Right ventricle myocardium superior (tissue), 1 donor: ENCODE measurements around the gene PSMC3IP. TPM values are rescaled to one million over a fixed set of nuclear protein-coding genes. Genes with fewer than 3 reads are reported as not detected.
"Not testable (repeated sequence)": the region's sequence is repeated elsewhere in the genome, so short reads cannot be mapped to it uniquely, and the experiment has no call there.

Source experiments
- ATAC-seq: fragments of 200-7000 bp; cut with Tn5 transposase; one replicate; pipeline ENCODE4 v1.9.1; 2020; ENCODE audit warnings: mild to moderate bottlenecking; ENCODE audit not compliant: poor library complexity
- DNase-seq: peaks from one replicate; pipeline ENCODE4 v3.0.0-alpha.2; 2020
- intact Hi-C: fragments of 100-400 bp; cut with DNase I; formaldehyde crosslinking; loops from one replicate; pipeline ENCODE4 v1.11.2; 2022
- total RNA-seq: library from RNA; stranded (reverse); fragmentation: NEBNext Ultra II Directional; extraction: Animal tissue kit (Norgen Biotek cat#: 25700); gene quantifications from one replicate; pipeline ENCODE4 v1.2.1, GENCODE V29; 2021
- donor health status: DM: no; HTN: yes; CAD: no; lungs with severe emphysema.

PSMC3IP gene
- total RNA-seq, 1 donor from 2014 or later, result 2.3 TPM

DNA sequence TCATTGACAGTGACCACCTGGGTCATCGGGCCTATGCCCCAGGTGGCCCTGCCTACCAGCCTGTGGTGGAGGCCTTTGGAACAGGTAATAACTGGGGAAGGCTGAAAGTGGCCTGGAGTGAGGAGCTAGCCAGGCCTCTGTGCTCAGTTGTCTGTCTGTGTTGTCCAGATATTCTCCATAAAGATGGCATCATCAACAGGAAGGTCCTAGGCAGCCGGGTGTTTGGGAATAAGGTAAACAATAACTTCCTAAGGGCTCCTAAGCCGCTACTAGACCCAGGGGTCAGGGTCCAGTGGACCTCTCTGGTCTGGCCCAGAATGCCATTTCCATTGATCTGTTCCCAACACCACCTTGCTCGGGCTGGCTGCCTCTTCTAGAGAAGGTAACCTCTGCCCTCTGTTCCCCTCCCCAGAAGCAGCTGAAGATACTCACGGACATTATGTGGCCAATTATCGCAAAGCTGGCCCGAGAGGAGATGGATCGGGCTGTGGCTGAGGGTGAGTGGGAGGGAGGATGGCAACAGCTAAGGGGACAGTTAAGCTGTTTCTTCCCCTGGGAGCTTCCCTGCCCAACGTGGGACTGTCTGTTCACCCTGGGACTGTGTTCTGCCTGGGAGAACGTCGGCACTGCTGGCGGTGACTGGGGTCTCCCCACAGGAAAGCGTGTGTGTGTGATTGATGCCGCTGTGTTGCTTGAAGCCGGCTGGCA, 12.6 kb downstream of the PSMC3IP start:
- intact Hi-C loops, result no loop called here
- peak; percentile 17 for DNase-seq
- no peak for ATAC-seq

DNA sequence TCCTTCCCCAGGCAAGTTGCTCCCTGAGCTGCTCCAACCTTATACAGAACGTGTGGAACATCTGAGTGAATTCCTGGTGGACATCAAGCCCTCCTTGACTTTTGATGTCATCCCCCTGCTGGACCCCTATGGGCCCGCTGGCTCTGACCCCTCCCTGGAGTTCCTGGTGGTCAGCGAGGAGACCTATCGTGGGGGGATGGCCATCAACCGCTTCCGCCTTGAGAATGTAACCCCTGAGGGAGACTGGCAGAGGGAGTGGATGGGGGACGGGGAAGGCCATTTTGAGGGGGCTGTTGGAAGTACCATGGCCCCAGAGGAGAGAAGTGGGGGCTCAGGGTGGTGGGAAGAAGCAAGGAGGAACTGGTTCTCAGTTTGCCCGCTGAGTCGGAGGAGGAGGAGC, 13.6 kb downstream of the PSMC3IP start:
- ATAC-seq (no peak), DNase-seq (peak; percentile 11)
- intact Hi-C loops, result no loop called here

DNA sequence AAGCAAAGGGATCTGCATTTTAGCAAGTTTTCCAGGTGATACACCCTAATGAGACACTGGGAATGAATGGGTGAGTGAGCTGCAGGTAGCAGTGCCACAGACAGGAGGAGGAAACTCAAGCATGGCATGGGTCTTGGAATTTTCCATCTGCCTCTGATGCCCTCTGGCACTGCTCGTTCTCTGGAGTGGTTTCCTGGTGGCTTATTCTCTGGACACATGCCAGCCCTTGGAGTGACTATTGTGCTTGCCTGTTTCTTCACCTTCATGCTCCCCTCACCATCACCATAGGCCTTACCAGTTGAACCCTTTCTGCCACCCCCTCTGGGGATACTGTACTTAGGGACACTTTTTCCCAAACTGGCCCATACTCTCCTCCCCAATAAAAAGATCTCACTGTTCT, 14.0 kb downstream of the PSMC3IP start:
- ATAC-seq (no peak), DNase-seq (peak; percentile 14)
- intact Hi-C loops, result no loop called here

DNA sequence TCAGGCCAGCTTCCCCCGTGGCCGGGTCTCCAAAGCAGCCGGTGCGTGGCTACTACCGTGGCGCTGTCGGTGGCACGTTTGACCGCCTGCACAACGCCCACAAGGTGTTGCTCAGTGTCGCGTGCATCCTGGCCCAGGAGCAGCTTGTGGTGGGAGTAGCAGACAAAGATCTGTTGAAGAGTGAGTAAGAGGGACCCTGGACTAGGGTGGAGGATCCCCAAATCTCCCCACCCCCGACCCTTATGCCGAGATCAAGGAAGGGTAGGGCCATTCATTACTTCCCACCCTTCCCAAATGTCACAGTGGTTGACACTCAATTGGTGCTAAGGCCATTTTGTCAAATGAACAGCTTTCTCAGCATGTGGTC, 14.4 kb downstream of the PSMC3IP start:
- no peak for DNase-seq
- ATAC-seq, result no peak
- intact Hi-C loops, result no loop called here

DNA sequence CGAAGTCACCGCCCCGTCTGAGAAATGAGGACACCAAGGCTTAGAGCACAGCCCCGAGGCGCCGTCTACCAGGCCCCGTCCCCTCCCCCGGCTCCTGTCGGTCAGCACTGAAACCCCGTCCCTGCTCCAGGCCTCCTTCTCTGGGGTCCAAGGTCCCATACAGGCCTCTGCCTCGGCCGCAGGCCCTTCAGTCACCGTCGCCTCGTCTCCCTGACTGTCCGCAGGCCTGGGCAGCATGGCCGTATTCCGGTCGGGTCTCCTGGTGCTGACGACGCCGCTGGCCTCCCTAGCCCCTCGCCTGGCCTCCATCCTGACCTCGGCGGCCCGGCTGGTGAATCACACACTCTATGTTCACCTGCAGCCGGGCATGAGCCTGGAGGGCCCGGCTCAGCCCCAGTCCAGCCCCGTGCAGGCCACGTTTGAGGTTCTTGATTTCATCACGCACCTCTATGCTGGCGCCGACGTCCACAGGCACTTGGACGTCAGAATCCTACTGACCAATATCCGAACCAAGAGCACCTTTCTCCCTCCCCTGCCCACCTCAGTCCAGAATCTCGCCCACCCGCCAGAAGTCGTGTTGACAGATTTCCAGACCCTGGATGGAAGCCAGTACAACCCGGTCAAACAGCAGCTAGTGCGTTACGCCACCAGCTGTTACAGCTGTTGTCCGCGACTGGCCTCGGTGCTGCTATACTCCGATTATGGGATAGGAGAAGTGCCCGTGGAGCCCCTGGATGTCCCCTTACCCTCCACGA, 15.0 kb downstream of the PSMC3IP start:
- DNase-seq, result peak; percentile 55
- intact Hi-C loops, result no loop called here
- no peak for ATAC-seq

DNA sequence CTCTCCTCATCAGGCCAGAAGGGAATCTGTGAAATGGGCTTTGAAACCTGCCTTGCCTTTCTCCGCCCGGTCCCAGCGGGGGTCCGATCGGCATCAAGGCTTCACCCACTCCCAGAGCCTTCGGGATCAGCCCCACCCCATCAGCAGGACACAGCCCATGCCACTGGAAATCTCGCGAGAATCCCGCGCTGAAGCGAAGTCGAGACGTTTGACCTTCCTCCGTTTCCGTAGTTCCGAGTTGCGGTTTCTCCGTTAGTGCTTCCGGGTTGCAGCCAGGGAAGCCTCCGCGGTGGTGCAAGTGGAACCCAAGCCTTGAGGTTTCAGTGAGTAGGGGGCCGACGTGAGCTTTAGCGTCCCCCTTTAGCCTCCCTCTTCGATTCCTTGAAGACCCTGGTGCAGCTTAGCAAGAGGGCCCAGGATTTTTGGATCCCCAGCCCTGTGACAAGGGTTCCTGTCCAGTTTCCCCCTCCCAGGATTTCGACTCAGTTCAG, 15.6 kb downstream of the PSMC3IP start, which contains the start of gene COASY:
COASY (plus strand) TSS at position 252 of the 491 bp plus-strand sequence. CDS start 475 bp downstream, outside the sequence.
- peak; percentile 85 for ATAC-seq
- intact Hi-C loops, result no loop called here
- peak; percentile 98 for DNase-seq

DNA sequence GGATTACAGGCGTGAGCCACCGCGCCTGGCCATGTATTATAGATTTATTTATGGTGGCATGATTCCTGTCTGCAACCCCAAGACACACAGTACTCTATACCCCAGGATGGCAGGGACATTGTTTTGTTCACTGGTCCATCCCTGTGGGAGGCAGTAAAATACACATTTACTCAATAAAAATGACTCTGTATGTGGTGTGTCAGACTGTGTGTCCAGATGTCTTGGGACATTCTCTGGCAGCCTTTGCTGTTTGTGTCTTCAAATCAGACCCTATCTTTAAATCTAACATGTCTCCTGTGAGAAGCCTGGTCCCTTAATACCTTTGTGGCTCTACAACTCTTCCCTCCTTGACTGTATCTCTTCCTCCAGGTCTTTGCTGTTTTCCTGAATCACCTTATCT, 17.3 kb downstream of the PSMC3IP start:
- ATAC-seq, result no peak
- intact Hi-C loops, result no loop called here
- DNase-seq, result no peak

DNA sequence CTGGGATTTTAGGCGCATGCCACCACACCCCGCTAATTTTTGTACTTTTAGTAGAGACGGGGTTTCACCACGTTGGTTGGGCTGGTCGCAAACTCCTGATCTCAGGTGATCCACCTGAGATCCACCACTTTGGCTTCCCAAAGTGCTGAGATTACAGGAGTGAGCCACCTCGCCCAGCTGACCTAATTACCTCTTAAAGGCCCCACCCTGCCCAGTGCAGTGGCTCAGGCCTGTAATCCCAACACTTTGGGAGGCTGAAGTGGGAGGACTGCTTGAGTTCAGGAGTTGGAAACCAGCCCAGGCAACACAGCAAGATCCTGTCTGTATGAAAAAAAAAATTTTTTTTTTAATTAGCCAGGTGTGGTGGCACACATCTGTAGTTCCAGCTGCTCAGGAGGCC, 18.5 kb downstream of the PSMC3IP start:
- ATAC-seq (no peak), DNase-seq (no peak)
- intact Hi-C loops, result no loop called here

DNA sequence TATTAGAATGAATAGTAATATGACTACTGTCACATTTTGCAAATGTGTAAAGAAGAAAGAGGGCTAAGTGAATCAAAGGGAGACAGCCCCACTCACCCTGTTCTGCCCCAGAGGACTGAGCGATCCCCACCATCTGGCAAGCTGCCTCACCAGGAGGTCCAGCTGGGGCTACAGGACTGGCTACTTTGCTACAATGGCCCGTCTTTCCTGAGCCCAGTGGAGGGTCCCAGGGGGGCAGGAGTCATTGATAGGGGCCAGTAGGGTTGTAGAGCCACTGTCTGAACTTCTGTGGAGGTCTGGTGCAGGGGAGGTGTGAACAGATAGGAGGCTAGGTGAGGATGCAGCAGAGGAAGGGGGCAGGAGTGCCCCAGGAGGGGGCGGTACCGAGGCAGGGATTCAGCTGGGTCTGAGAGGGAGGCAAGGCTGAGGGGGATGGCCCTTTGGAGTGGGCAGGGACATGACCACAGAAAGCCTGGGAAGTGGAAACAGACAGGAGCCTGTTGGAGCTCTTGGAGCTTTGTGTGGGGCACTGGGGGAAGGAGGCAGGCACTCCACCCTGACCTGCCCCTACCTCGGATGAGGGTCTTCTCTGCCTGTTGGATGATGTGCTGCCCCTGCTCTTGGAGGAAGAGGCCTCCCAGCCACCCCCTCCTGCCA, 21.4 kb downstream of the PSMC3IP start:
- ATAC-seq, intact Hi-C loops, DNase-seq: not testable (repeated sequence)

DNA sequence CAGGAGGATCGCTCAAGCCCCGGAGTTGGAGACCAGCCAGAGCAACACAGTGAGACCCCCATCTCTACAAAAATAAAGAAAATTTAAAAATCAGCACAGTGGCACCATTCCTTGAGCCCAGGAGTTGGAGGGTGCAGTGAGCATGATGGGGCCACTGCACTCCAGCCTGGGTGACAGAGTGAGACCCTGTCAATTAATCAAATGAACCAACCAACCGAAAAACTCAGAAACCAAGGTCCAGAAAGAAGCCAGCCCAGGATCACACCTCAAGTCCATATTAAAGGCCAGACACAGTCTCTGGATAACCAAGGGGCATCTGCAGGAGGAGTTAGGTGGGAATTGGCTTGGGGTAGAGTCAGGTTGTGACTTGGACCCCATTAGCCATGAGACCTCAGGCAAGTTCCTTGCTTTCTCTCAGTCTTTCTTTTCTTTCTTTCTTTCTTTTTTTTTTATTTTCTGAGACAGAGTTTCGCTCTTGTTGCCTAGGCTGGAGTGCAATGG, 22.4 kb downstream of the PSMC3IP start:
- ATAC-seq, result peak; percentile 1
- intact Hi-C loops, result no loop called here
- no peak for DNase-seq

DNA sequence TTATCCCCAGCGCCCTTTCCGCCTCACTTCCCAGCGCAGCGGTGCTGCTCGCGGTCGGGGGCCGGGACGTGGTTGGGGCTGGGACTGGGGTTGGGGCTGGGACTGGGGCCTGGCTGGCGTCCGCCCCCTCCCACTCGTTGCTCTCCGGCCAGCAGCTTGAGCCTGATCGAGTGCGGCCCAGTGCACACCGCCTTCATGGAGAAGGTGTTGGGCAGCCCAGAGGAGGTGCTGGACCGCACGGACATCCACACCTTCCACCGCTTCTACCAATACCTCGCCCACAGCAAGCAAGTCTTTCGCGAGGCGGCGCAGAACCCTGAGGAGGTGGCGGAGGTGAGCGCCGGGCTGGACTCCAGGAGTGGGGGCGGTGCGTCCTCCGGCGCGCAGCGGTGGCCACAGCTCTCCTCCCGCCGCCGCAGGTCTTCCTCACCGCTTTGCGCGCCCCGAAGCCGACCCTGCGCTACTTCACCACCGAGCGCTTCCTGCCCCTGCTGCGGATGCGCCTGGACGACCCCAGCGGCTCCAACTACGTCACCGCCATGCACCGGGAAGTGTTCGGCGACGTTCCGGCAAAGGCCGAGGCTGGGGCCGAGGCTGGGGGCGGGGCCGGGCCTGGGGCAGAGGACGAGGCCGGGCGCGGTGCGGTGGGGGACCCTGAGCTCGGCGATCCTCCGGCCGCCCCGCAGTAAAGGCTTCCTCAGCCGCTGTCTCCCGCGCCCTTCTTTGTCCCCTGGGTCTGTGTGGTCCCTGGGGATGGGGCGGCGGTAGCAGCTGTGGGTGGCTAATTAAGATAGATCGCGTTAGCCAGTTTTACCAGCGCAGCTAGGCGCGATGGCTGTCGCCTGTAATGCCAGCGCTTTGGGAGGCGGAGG, 23.0 kb downstream of the PSMC3IP start:
- ATAC-seq, result peak; percentile 94
- intact Hi-C loops, result no loop called here
- peak; percentile 93 for DNase-seq

DNA sequence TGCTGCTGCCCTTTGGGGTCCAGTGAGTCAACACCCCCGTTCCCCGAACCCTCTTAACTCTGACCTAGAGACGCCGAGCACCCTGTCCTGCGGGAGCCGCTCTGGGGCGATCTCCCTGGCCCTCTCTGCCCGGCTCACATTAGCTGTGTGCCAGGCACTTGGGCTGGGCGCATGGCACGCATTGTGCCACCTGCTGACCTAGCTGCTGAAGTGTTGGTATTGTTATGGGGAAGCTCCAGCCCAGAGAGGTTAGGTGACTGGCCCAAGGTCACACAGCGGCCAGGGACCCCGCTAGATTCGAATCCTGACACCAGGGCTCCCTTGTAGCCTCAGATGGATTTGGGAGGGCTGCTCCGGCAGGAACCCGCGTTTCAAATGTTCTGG, 23.7 kb downstream of the PSMC3IP start:
- ATAC-seq (peak; percentile 2), DNase-seq (peak; percentile 42)
- intact Hi-C loops, result no loop called here

DNA sequence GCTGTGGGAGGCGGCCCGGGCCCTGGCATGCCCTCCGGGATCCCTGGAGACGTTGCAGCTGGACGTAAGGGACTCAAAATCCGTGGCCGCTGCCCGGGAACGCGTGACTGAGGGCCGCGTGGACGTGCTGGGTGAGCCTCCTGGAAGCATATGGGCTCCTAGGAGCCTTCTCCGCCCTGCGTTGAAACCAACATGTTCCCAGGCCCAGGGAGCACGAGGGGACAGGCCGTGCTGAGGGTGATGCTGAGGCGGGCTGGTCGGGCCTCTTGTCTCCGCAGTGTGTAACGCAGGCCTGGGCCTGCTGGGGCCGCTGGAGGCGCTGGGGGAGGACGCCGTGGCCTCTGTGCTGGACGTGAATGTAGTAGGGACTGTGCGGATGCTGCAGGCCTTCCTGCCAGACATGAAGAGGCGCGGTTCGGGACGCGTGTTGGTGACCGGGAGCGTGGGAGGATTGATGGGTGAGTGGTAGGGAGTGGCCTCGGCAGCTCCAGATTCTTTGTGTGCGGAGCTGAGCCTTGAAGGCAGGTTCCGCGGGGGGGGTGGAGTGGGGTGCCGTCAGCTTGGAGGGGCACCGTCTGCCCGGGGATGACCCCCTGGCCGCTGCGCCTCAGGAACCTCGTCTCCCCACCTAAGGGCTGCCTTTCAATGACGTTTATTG, 24.2 kb downstream of the PSMC3IP start:
- ATAC-seq, result no peak
- intact Hi-C loops, result no loop called here
- peak; percentile 46 for DNase-seq

DNA sequence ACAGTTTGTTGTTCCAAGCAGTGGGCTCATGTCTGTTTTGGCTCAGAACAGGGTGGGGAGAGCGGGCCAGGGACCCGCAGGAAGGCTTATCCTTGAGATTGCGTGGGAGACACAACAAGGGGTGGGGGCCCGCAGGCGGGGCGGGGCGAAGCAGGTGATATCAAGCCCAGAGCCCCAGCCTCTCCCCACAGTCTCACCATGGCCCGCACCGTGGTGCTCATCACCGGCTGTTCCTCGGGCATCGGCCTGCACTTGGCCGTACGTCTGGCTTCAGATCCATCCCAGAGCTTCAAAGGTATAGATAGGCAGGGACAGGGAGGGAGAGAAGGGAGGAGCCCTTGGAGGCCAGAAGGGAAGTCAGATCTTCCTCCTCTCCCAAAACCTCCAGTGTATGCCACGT, 24.8 kb downstream of the PSMC3IP start, which contains the start of gene HSD17B1:
HSD17B1 (plus strand) TSS at position 188 of the 400 bp plus-strand sequence; CDS start at position 199, 11 bp downstream.
- peak; percentile 35 for DNase-seq
- intact Hi-C loops, ATAC-seq: not testable (repeated sequence)

DNA sequence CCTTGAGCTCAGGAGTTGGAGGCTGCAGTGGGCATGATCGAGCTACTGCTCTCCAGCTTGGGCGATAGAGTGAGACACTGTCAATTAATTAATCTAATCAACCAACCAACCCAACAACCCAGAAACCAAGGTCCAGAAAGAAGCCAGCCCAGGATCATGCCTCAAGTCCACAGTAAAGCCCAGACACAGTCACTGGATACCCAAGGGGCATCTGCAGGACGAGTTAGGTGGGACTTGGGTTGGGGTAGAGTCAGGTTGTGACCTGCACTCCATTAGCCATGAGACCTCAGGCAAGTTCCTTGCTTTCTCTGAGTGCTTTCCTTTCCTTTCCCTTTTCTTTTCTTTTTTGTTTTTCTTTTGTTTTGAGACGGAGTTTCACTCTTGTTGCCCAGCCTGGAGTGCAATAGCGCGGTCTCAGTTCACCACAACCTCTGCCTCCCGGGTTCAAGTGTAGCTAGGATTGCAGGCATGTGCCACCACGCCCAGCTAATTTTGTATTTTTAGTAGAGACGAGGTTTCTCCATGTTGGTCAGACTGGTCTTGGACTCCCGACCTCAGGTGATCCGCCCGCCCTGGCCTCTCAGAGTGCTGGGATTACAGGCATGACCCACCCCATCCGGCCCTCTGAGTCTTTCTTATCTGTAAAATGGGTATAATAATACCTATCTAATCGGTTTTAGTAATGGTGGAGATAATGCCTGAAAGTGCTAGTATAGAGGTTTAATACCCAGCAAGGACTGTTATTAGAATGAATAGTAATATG, 28.4 kb downstream of the PSMC3IP start:
- ATAC-seq, result no peak

DNA sequence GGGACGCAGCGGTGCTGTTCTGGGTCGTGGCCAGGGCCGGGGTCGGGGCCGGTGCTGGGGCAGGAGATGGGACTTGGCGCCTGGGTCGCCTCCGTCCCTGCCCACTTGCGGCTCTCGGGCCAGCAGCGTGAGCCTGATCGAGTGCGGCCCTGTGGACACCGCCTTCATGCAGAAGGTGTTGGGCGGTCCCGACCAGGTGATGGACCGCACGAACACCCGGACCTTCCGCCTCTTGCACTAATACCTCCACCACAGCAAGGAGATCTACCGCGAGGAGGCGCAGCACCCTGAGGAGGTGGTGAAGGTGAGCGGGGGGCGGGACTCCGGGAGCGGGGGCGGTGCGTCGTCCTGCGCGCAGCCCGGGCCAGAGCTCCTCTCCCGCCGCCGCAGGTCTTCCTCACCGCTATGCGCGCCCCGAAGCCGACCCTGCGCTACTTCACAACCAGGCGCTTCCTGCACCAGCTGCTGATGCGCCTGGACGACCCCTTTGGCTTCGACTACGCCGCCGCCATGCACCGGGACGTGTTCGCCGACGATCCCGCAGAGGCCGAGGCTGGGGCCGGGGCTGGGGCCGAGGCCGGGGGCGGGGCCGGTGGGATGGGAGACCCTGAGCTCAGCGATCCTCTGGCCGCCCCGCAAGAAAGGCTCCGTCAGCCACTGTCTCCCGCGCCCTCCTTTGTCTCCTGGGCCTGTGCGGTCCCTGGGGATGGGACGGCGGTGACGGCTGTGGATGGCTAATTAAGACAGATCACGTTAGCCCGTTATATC, 29.3 kb downstream of the PSMC3IP start:
- intact Hi-C loops, result no loop called here
- DNase-seq (peak; percentile 73), ATAC-seq (peak; percentile 66)

More for the DNA sequence above, 28.4 kb downstream of the PSMC3IP start:
- intact Hi-C loops, result no loop called here
- DNase-seq, result no peak
